Endodermal cell (in vitro differentiated cells): ENCODE results near the gene NRXN3. TPM values are rescaled to one million over a fixed set of nuclear protein-coding genes. Genes with fewer than 3 reads are reported as not detected.

Source experiments
- DNase-seq: peaks from one replicate; pipeline ENCODE4 v3.0.0-alpha.2; 2017
- H3K27ac ChIP-seq: 2 replicates; pipeline ENCODE4 v1.5.1; 2013; ENCODE audit warnings: mild to moderate bottlenecking, low read depth, low read length, moderate library complexity
- H3K27me3 ChIP-seq: 2 replicates; pipeline ENCODE4 v1.6.1; 2013; ENCODE audit warnings: mild to moderate bottlenecking, low read length, moderate library complexity; ENCODE audit not compliant: insufficient read depth, control insufficient read depth, poor library complexity, severe bottlenecking
- H3K36me3 ChIP-seq: 2 replicates; pipeline ENCODE4 v1.7.0; 2013; ENCODE audit warnings: mild to moderate bottlenecking, low read length, moderate library complexity; ENCODE audit not compliant: control insufficient read depth, insufficient read depth
- H3K4me1 ChIP-seq: one replicate; pipeline ENCODE4 v1.7.0; 2013; ENCODE audit warnings: low read length; ENCODE audit not compliant: control insufficient read depth, insufficient read depth
- H3K4me3 ChIP-seq: 2 replicates; pipeline ENCODE4 v1.5.1; 2013; ENCODE audit warnings: mild to moderate bottlenecking, low read length, moderate library complexity
- H3K9ac ChIP-seq: 2 replicates; pipeline ENCODE4 v1.6.1; 2013; ENCODE audit warnings: mild to moderate bottlenecking, low read length, moderate library complexity; ENCODE audit not compliant: poor library complexity, severe bottlenecking; ENCODE audit errors: extremely low read depth
- H3K9me3 ChIP-seq: 2 replicates; pipeline ENCODE4 v1.6.1; 2013; ENCODE audit warnings: mild to moderate bottlenecking, low read length, moderate library complexity; ENCODE audit not compliant: control insufficient read depth
- H3K27ac Mint-ChIP-seq: 2 replicates; pipeline ENCODE4 v1.8.0; 2020; ENCODE audit warnings: mixed read lengths
- H3K27me3 Mint-ChIP-seq: 2 replicates; pipeline ENCODE4 v1.8.0; 2021; ENCODE audit warnings: mild to moderate bottlenecking, mixed read lengths; ENCODE audit not compliant: insufficient read depth
- H3K36me3 Mint-ChIP-seq: 2 replicates; pipeline ENCODE4 v1.8.0; 2020; ENCODE audit warnings: low read depth, mixed read lengths
- H3K4me1 Mint-ChIP-seq: 2 replicates; pipeline ENCODE4 v1.8.0; 2020; ENCODE audit warnings: mixed read lengths
- H3K4me3 Mint-ChIP-seq: 2 replicates; pipeline ENCODE4 v1.8.0; 2020; ENCODE audit warnings: mild to moderate bottlenecking, moderate library complexity, mixed read lengths
- H3K9me3 Mint-ChIP-seq: 2 replicates; pipeline ENCODE4 v1.8.0; 2020; ENCODE audit warnings: mild to moderate bottlenecking, mixed read lengths
- CTCF ChIP-seq: fragments of 200-600 bp; sonication (generic); conservative IDR thresholded peaks from 2 replicates; pipeline ENCODE4 v1.5.0; 2021; ENCODE audit warnings: antibody characterized with exemption, mild to moderate bottlenecking
- WGBS, 2 experiments: methylation state at CpG; one replicate each; pipeline versions ENCODE4 v1.1.5 to v1.1.7; 2013; ENCODE audit warnings: missing lambda C conversion rate in 2 of 2, mixed read lengths in 1 of 2; ENCODE audit not compliant: insufficient coverage in 1 of 2, insufficient read length in 1 of 2; 5-methylcytosine and 5-hydroxymethylcytosine counted together
- total RNA-seq, 2 donors: library from RNA; stranded (reverse); fragmentation: NEBNext Ultra II Directional in 1 of 2; extraction: Animal tissue kit (Norgen Biotek cat#: 25700) in 1 of 2; gene quantifications; 2 replicates in 1 of 2; 3 replicates in 1 of 2; pipeline ENCODE4 v1.2.1, GENCODE V29; 2021

NRXN3 gene
- total RNA-seq, 2 donors from 2014 or later = 20.9 to 21.4 TPM

- Histone ChIP-seq H3K27ac (no peak overlapping the region), H3K9ac (no peak overlapping the region), H3K9me3 (no peaks in the 10 kb centered on the region), H3K27me3 (no peaks in the 10 kb centered on the region), H3K4me3 (no peak overlapping the region), H3K36me3 (no peaks in the 10 kb centered on the region), H3K4me1 (no peaks in the 10 kb centered on the region)
- no peak for TF ChIP-seq CTCF
- Mint-ChIP-seq H3K36me3 (no peaks in the 10 kb centered on the region), H3K9me3 (no peaks in the 10 kb centered on the region), H3K27ac (no peak overlapping the region), H3K4me1 (peaks cover 9% of the 10 kb centered on the region), H3K4me3 (no peak overlapping the region), H3K27me3 (no peaks in the 10 kb centered on the region)
- 90 to 91% methylated on average over 8 to 10 of the region's 10 CpGs for WGBS, 2 experiments
- DNase-seq = no peak
Observed at GRCh38 chr14:79369359-79370332, 1199.5 kb downstream of the NRXN3 start.

- Mint-ChIP-seq H3K4me3 (no peak overlapping the region), H3K27me3 (no peaks in the 10 kb centered on the region), H3K4me1 (peaks cover 14% of the 10 kb centered on the region), H3K36me3 (no peaks in the 10 kb centered on the region), H3K9me3 (no peaks in the 10 kb centered on the region), H3K27ac (no peak overlapping the region)
- TF ChIP-seq CTCF = no peak
- Histone ChIP-seq H3K27me3 (no peaks in the 10 kb centered on the region), H3K36me3 (no peaks in the 10 kb centered on the region), H3K4me1 (no peaks in the 10 kb centered on the region), H3K27ac (no peak overlapping the region), H3K9ac (no peak overlapping the region), H3K4me3 (no peak overlapping the region), H3K9me3 (no peaks in the 10 kb centered on the region)
- WGBS, 2 experiments = 93% methylated on average over 1 of the region's 1 CpG; no CpG with 5 or more reads in 1 of the 2 experiments
- no peak for DNase-seq
Observed at GRCh38 chr14:79370969-79371368, 1200.8 kb downstream of the NRXN3 start.

- Histone ChIP-seq H3K27me3 (no peaks in the 10 kb centered on the region), H3K27ac (no peak overlapping the region), H3K36me3 (no peaks in the 10 kb centered on the region), H3K4me1 (no peaks in the 10 kb centered on the region), H3K9ac (no peak overlapping the region), H3K9me3 (no peaks in the 10 kb centered on the region), H3K4me3 (no peak overlapping the region)
- H3K36me3 Mint-ChIP-seq = no peaks in the 10 kb centered on the region
- TF ChIP-seq CTCF = no peak
- 96% methylated on average over 3 of the region's 6 CpGs; no CpG with 5 or more reads in 1 of the 2 experiments for WGBS, 2 experiments
- H3K27ac Mint-ChIP-seq = no peak overlapping the region
- no peaks in the 10 kb centered on the region for H3K27me3 Mint-ChIP-seq
- no peak for DNase-seq
- no peak overlapping the region for H3K4me3 Mint-ChIP-seq
- H3K4me1 Mint-ChIP-seq = peaks cover 19% of the 10 kb centered on the region
- no peaks in the 10 kb centered on the region for H3K9me3 Mint-ChIP-seq
Observed at GRCh38 chr14:79373451-79373850, 1203.3 kb downstream of the NRXN3 start.
